HL-60 (cell line): ENCODE data around the gene MARK2.

Experiments used
- DNase-seq, 2 experiments: peaks; one replicate each; pipeline ENCODE4 v3.0.0-alpha.2; 2010 to 2020; ENCODE audit warnings: low read depth in 1 of 2, low spot score in 1 of 2
- H3K27ac ChIP-seq: fragments of 250-450 bp; sonication (Bioruptor Pico); replicated peaks from 2 replicates; pipeline ENCODE4 v1.5.1; 2020; ENCODE audit warnings: mild to moderate bottlenecking, moderate library complexity
- H3K27me3 ChIP-seq: fragments of 250-450 bp; sonication (Bioruptor Pico); 2 replicates; pipeline ENCODE4 v1.5.1; 2021; ENCODE audit warnings: mild to moderate bottlenecking, moderate library complexity; ENCODE audit not compliant: insufficient read depth, poor library complexity, severe bottlenecking
- H3K4me3 ChIP-seq: replicated peaks from 2 replicates; pipeline ENCODE4 v1.5.1; 2011; ENCODE audit warnings: mild to moderate bottlenecking, control low read depth, low read length; ENCODE audit not compliant: insufficient read depth
- GABPA ChIP-seq: IDR thresholded peaks from 2 replicates; pipeline ENCODE4 v1.6.1; 2012; ENCODE audit warnings: low read depth
- POLR2AphosphoS5 ChIP-seq: IDR thresholded peaks from 2 replicates; pipeline ENCODE4 v1.6.1; 2012; ENCODE audit warnings: low read depth
- REST ChIP-seq: IDR thresholded peaks from 2 replicates; pipeline ENCODE4 v1.6.1; 2012; ENCODE audit warnings: low read depth; ENCODE audit not compliant: insufficient replicate concordance
- SPI1 ChIP-seq: IDR thresholded peaks from 2 replicates; pipeline ENCODE4 v1.6.1; 2012; ENCODE audit warnings: low read depth, mild to moderate bottlenecking, borderline replicate concordance
- TF ChIP-seq, protein P1 (sequence below): IDR thresholded peaks from one replicate; pipeline ENCODE4 v1.5.1; 2011; ENCODE audit warnings: low read length, control low read depth, inconsistent platforms; ENCODE audit not compliant: insufficient read depth

MARK2 gene

DNA sequence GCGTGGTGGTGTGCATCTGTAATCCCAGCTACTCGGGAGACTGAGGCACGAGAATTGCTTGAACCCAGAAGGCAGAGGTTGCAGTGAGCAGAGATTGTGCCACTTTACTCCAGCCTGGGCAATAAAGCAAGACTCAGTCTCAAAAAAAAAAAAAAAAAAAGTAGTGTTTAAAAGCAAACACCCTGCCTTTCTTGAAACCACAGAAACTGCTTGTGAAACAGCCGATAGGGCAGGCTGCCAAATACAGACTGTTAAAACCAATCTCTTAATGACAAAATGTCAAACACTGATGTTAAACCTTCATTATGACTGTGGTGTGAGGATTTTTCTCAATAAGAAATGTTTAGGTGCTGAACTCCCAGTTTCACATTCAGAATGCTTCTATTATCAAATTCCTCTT, 27.3 kb downstream of the MARK2 start:
- TF ChIP-seq POLR2AphosphoS5, result 0 out of 2 replicates have a peak, but pooled peaks have one; percentile 29
- no peak for TF ChIP-seq SPI1
- Histone ChIP-seq H3K27me3 (no peaks in the 10 kb centered on the region), H3K27ac (no peak overlapping the region), H3K4me3 (no peak overlapping the region)
- peak in 1 of 2 experiments; percentile 92 for DNase-seq

- no peak overlapping the region for H3K27ac ChIP-seq
- no peak for DNase-seq
- TF ChIP-seq GABPA (no peak), POLR2AphosphoS5 (no peak), REST (no peak), SPI1 (no peak)
- TF ChIP-seq, protein P1, sequence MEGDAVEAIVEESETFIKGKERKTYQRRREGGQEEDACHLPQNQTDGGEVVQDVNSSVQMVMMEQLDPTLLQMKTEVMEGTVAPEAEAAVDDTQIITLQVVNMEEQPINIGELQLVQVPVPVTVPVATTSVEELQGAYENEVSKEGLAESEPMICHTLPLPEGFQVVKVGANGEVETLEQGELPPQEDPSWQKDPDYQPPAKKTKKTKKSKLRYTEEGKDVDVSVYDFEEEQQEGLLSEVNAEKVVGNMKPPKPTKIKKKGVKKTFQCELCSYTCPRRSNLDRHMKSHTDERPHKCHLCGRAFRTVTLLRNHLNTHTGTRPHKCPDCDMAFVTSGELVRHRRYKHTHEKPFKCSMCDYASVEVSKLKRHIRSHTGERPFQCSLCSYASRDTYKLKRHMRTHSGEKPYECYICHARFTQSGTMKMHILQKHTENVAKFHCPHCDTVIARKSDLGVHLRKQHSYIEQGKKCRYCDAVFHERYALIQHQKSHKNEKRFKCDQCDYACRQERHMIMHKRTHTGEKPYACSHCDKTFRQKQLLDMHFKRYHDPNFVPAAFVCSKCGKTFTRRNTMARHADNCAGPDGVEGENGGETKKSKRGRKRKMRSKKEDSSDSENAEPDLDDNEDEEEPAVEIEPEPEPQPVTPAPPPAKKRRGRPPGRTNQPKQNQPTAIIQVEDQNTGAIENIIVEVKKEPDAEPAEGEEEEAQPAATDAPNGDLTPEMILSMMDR, result no peak
- H3K27me3 ChIP-seq, result no peaks in the 10 kb centered on the region
- no peak overlapping the region for H3K4me3 ChIP-seq
These were observed 28.6 kb downstream of the MARK2 start for GRCh38 chr11:63867511-63867910.

- Histone ChIP-seq H3K4me3 (no peak overlapping the region), H3K27me3 (no peaks in the 10 kb centered on the region), H3K27ac (no peak overlapping the region; the same call in 1 of the 2 replicates)
- DNase-seq, result peak in 1 of 2 experiments; percentile 70
- TF ChIP-seq, protein P1, result no peak
- TF ChIP-seq GABPA (no peak), SPI1 (no peak; the same call in 1 of the 2 replicates), POLR2AphosphoS5 (no peak), REST (no peak)
These were observed 29.6 kb downstream of the MARK2 start for GRCh38 chr11:63868399-63869064.

- Histone ChIP-seq H3K27ac (no peak overlapping the region), H3K27me3 (no peaks in the 10 kb centered on the region), H3K4me3 (no peak overlapping the region)
- no peak for DNase-seq
- TF ChIP-seq, protein P1, result no peak
- TF ChIP-seq SPI1 (no peak), POLR2AphosphoS5 (no peak), REST (no peak), GABPA (no peak)
These were observed 30.3 kb downstream of the MARK2 start for GRCh38 chr11:63869171-63869591.
